Panc1 (cell line): ENCODE measurements around the gene SLC25A22.

Source experiments
- CTCF ChIP-seq: fragments of 450-650 bp; IDR thresholded peaks from 2 replicates; pipeline ENCODE4 v1.5.1; 2017; ENCODE audit warnings: mild to moderate bottlenecking
- POLR2AphosphoS5 ChIP-seq: IDR thresholded peaks from 2 replicates; pipeline ENCODE4 v1.6.1; 2012; ENCODE audit warnings: mild to moderate bottlenecking, low read depth, low read length, moderate library complexity
- SIN3A ChIP-seq: IDR thresholded peaks from 2 replicates; pipeline ENCODE4 v1.6.1; 2012; ENCODE audit warnings: low read depth, mild to moderate bottlenecking, low read length, moderate library complexity, borderline replicate concordance; ENCODE audit not compliant: insufficient read depth

GRCh38 chr11:742156-742546 is 55.9 kb downstream of the SLC25A22 start:
- TF ChIP-seq CTCF (no peak), POLR2AphosphoS5 (no peak), SIN3A (no peak)
